Activated naive CD4-positive, alpha-beta T cell (primary cell): ENCODE measurements around the gene ZBTB45.
"Not testable (repeated sequence)": the region's sequence is repeated elsewhere in the genome, so short reads cannot be mapped to it uniquely, and the experiment has no call there.

Source experiments
- DNase-seq, 4 experiments: peaks; one replicate each; lab custom pipeline; 2025; lab: John Stamatoyannopoulos, UW

Gene ZBTB45

DNA sequence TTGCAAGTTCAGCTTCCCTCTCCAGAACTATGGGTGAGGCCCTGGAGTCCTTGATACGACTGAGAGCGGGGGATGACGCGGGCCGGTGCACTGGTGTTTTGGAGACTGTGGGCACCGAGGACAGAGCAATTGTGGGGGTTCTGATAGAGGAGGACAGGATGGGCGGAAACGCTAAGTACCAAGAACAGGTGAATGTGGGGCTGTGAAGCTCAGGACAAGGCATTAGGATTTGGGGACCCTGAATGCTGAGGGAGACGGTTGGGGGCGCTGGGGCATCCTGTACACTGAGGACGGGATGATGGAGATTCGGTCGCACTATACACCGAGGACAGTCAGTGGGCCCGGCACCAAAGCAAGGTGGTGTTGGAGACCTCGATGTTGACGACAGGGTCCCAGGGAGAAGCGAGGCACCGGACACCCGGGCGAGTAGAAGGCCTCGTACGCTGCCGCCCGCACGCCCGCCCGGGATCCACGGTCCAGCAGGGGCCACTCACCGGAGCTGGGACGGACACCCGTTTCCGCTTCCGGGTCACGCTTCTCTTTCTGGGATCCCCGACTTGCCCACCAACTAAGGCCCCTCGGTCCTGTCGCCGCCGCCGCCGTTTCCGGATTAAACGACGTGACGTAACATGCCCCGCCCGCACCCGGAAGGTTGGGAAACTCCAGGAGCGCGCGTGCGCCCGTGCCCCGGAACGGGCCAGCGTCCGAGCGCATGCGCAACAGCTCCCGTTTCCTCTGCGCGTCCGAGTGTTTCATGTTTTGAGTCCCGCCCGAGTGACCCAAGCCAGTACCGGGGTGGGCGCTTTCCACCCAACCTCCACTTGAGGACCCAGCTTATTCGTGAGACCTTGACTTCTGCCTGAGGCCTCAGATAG is 35.1 kb upstream of the ZBTB45 start, which contains the start of gene CHMP2A:
CHMP2A (minus strand) TSS at position 612 of the 875 bp plus-strand sequence. CDS start 893 bp downstream, outside the sequence.
- DNase-seq, result no peak

DNA sequence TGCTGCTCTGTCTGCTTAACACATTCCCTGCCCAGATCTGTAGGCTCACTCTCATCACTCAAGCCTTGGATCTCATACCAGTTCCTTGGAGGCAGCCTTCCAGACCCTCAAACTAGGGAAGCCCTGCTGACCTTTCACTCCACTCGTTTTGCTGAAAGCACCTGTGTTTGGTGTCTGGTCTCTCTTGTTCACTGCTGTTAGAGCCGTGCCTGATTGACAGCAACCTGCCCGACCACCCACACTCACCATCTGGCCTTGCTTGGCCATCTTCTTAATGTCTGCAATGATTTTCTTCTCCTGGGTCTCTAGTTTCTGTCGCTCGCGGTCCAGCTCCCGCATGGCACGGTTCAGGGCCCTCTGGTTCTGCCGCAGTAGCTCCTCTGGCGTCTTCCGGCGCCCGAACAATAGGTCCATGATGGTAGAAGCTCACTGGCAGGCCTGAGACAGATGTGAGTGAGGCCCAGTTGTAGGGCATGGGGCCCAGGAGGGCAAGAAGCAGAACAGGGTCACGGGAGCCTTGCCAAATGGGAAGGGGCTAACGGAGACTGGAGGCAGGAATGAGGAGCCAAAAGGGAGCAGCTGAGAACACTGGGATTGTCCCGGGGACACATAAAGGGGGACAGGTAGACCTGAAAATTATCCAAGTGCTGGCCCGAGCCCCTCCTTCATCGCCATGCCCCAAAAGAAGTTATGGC is 34.3 kb upstream of the ZBTB45 start:
- no peak for DNase-seq

DNA sequence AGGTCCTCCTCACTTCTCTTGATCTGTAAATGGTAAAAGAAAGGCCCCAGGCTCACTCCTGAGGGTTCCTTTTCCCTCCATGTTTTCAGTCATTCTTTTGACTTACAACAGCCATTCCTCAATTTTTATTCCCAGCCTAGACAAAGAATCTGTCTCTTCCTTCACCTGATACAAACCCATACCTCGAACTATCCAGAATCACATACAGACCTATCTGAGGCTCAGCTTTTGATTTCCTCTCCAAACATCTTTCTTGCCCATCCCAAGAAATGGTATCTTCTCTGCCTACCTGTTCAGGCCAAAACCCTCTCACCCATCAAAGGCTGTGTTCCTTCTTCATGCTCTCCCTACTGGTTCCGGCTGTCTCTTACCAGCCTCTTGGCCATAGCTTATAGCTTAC is 33.0 kb upstream of the ZBTB45 start:
- no peak for DNase-seq

DNA sequence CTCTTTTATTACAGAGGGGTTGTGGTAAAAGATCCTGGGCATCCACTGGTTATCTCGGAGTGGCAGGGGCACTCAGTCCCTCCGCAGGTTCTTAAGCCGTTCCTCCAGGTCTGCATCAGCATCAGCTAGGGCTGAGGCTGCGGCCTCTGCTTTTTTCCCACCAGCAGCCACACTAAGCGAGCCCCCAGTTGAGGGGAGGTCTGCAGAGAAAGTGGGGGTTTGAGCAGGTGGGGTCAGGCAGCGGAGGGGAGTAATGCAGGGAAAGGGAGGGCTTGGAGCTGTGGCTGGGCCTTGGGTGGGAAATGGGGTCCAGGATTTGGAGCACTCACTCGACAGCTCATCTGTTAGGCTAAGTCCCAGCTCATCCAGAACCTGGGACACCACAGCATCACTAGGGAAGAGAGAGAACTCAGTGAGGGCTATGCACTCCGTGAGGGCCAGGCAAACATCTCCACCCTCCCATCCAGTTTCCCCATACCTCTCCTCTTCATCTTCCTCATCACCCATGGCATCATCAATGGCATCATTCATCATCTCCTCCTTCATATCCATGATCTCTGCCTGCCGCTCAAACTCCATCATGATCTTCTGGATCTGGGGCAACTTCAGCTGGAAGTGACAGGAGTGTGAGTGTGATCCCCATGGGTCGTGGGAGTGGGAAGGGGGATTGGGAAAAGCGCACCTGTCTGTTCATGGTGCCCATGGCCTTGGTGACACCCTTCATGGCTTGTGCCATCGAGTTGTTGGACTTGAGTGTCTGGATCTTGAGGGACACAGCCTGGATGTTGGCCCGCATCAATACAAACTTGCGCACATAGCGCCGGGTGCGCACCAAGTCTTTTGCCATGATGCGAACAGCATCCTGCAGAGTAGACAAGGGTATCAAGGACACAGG is 32.2 kb upstream of the ZBTB45 start:
- DNase-seq, result no peak

- no peak for DNase-seq
Observed at GRCh38 chr19:58551123-58551497, 31.5 kb upstream of the ZBTB45 start.

GRCh38 chr19:58550362-58551122 is 30.9 kb upstream of the ZBTB45 start:
- DNase-seq, result no peak

DNA sequence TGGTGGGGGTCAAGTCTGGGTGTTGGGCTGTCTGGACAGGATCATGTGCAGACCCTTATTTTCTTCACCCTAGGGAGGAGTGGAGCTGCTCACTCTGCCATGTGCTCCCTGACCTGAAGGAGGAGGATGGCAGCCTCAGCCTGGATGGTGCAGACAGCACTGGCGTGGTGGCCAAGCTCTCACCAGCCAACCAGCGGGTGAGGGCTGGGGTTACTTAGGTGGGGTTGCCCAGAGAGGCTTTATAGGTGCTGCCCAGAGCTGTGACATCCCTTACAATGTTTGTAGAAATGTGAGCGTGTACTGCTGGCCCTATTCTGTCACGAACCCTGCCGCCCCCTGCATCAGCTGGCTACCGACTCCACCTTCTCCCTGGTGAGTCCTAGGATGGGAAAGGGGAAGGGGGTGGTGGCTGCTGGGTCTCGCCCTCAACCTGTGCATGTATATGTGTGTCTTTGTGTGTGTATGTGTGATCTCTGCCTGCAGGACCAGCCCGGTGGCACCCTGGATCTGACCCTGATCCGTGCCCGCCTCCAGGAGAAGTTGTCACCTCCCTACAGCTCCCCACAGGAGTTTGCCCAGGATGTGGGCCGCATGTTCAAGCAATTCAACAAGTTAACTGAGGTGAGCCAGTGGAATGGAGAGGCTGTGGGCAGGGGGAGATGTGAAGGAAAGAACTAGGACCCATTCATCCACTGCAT is 30.2 kb upstream of the ZBTB45 start:
- no peak for DNase-seq

GRCh38 chr19:58548859-58549663 is 29.5 kb upstream of the ZBTB45 start:
- no peak for DNase-seq

GRCh38 chr19:58547323-58548312 is 28.0 kb upstream of the ZBTB45 start:
- no peak for DNase-seq

DNA sequence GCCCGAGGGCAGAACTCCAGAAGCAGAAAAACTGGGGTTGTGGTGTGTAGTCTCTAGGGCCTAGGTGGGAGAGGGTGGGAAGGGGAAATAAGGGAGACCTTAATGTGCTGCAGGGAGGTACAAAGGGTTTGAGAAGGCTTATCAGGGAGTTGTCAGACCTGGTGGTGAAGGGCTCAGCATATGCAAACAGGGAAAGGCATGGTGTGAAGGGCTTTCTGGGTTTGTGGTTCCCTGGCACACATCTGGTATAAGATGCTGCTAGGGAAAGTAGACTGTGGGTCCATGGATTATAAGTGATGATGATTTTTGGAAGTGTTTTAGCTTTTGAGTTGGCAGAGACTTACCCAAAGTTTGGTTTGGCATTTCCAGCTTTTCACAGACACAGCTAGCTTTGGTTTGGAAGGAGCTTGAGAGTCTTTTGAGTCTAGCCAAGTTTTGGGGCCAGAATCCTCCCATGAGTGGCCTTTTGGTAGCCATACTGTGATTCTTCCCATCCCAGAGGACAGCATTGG is 26.5 kb upstream of the ZBTB45 start:
- DNase-seq, result no peak

- DNase-seq, result no peak
Observed at GRCh38 chr19:58545286-58546018, 25.8 kb upstream of the ZBTB45 start.

DNA sequence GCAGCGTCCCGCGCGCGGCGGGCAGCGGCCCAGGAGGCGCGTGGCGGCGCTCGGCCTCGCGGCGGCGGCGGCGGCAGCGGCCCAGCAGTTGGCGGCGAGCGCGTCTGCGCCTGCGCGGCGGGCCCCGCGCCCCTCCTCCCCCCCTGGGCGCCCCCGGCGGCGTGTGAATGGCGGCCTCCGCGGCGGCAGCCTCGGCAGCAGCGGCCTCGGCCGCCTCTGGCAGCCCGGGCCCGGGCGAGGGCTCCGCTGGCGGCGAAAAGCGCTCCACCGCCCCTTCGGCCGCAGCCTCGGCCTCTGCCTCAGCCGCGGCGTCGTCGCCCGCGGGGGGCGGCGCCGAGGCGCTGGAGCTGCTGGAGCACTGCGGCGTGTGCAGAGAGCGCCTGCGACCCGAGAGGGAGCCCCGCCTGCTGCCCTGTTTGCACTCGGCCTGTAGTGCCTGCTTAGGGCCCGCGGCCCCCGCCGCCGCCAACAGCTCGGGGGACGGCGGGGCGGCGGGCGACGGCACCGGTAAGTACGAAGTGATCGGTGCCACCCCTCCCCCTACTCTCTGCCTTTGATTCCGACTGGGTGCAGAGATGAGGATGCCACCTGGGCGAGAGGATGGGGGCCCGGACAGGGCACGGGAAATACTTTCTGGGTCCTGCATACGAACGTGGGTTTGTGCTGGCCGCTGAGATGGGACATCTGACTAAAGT is 25.1 kb upstream of the ZBTB45 start:
- DNase-seq, result no peak

- no peak for DNase-seq
Observed at GRCh38 chr19:58543826-58544590, 24.4 kb upstream of the ZBTB45 start, which contains the start of gene TRIM28. Gene TRIM28 (plus strand): TSS chr19:58544064. CDS start chr19:58544758, 694 bp downstream.

- DNase-seq, result not testable (repeated sequence)
Observed at GRCh38 chr19:58542641-58543372, 23.2 kb upstream of the ZBTB45 start.

- not testable (repeated sequence) for DNase-seq
Observed at GRCh38 chr19:58539169-58539559, 19.6 kb upstream of the ZBTB45 start.
